HCT116 (cell line): Measurements from ENCODE around the gene ERBB4. TPM values are rescaled to one million over a fixed set of nuclear protein-coding genes. Genes with fewer than 3 reads are reported as not detected.

Source experiments
- ATAC-seq: fragments of 200-7000 bp; cut with Tn5 transposase; 2 replicates; pipeline ENCODE4 v1.9.1; 2020; ENCODE audit warnings: mild to moderate bottlenecking, moderate library complexity
- BruUV-seq: library from RNA; stranded (reverse); fragments of 400-500 nt; replicated peaks from 2 replicates; lab custom pipeline; 2021; lab: Mats Ljungman, UMichigan
- CTCF ChIA-PET: fragments of 300-600 bp; sonication (Branson Sonifier 250); formaldehyde crosslinking; loops from one replicate; lab custom pipeline; 2021; ENCODE audit warnings: antibody characterized with exemption; lab: Charles Lee
- POLR2A ChIA-PET: fragments of 300-600, 350-600 bp; sonication (Branson Sonifier 250); formaldehyde crosslinking; loops from one replicate; lab custom pipeline; 2021; ENCODE audit warnings: antibody characterized with exemption; lab: Charles Lee
- RAD21 ChIA-PET, 2 experiments: fragments of 300-600 bp; sonication (Branson Sonifier 250); formaldehyde crosslinking; loops; one replicate each; lab custom pipeline; 2023; ENCODE audit warnings: low total read pairs in 2 of 2; ENCODE audit not compliant: uncharacterized antibody in 2 of 2, unreplicated experiment in 2 of 2, low non-redundant PET in 1 of 2; lab: Charles Lee
- DNase-seq: peaks from one replicate; pipeline ENCODE4 v3.0.0-alpha.2; 2010; ENCODE audit warnings: low read depth, low spot score
- H2AFZ ChIP-seq: fragments of 200-600 bp; shearing (Covaris generic), sonication (generic); 2 replicates; pipeline ENCODE4 v1.6.1; 2017; ENCODE audit warnings: low read depth, mixed run types, mixed read lengths, antibody characterized with exemption, low read length; ENCODE audit not compliant: poor library complexity, severe bottlenecking
- H3K27ac ChIP-seq: 2 replicates; pipeline ENCODE4 v1.5.1; 2012; ENCODE audit warnings: low read depth, low read length
- H3K27me3 ChIP-seq: fragments of 200-600 bp; sonication (generic); 2 replicates; pipeline ENCODE4 v1.6.1; 2016; ENCODE audit warnings: mixed run types, low read length, mixed read lengths; ENCODE audit not compliant: insufficient read depth
- H3K36me3 ChIP-seq, 2 experiments: fragments of 200-500 bp in 1 of 2; fragments of 200-600 bp in 1 of 2; sonication (Bioruptor generic) in 1 of 2; sonication (generic) in 1 of 2; 2 replicates each; pipeline versions ENCODE4 v1.5.1 to v1.6.1; 2014 to 2016; ENCODE audit warnings: low read length in 2 of 2, inconsistent platforms in 1 of 2, mixed read lengths in 1 of 2, mixed run types in 1 of 2; ENCODE audit not compliant: insufficient read depth in 2 of 2, control insufficient read depth in 1 of 2
- H3K4me1 ChIP-seq, 2 experiments: fragments of 200-600 bp in 1 of 2; sonication (generic) in 1 of 2; 2 replicates each; pipeline versions ENCODE4 v1.5.1 to v1.6.1; 2012 to 2017; ENCODE audit warnings: low read length in 2 of 2, inconsistent platforms in 1 of 2, mild to moderate bottlenecking in 1 of 2, mixed read lengths in 1 of 2, mixed run types in 1 of 2, moderate library complexity in 1 of 2; ENCODE audit not compliant: insufficient read depth in 2 of 2, control insufficient read depth in 1 of 2
- H3K4me2 ChIP-seq: fragments of 200-600 bp; sonication (generic); 2 replicates; pipeline ENCODE4 v1.6.1; 2017; ENCODE audit warnings: mixed run types, low read length, mixed read lengths
- H3K4me3 ChIP-seq, 2 experiments: fragments of 200-600 bp in 1 of 2; sonication (generic) in 1 of 2; replicated peaks in 1 of 2; 2 replicates each; pipeline ENCODE4 v1.5.1; 2011 to 2016; ENCODE audit warnings: low read length in 2 of 2, control low read depth in 1 of 2, low read depth in 1 of 2, mild to moderate bottlenecking in 1 of 2, mixed read lengths in 1 of 2, mixed run types in 1 of 2
- H3K79me2 ChIP-seq: fragments of 200-600 bp; sonication (generic); 2 replicates; pipeline ENCODE4 v1.6.1; 2017; ENCODE audit warnings: mild to moderate bottlenecking, mixed run types, low read length, moderate library complexity, mixed read lengths; ENCODE audit not compliant: insufficient read depth
- H3K9ac ChIP-seq: fragments of 200-600 bp; sonication (generic); 2 replicates; pipeline ENCODE4 v1.6.1; 2016; ENCODE audit warnings: low read length, mixed read lengths
- H3K9me2 ChIP-seq: fragments of 200-600 bp; sonication (generic), shearing (Covaris generic); 2 replicates; pipeline ENCODE4 v1.6.1; 2017; ENCODE audit warnings: mixed run types, mild to moderate bottlenecking, moderate library complexity; ENCODE audit not compliant: insufficient read depth
- H3K9me3 ChIP-seq, 2 experiments: fragments of 200-500 bp in 1 of 2; fragments of 200-600 bp in 1 of 2; sonication (Bioruptor generic) in 1 of 2; sonication (generic) in 1 of 2; 2 replicates each; pipeline ENCODE4 v1.6.1; 2014 to 2017; ENCODE audit warnings: low read length in 2 of 2, mixed read lengths in 2 of 2, inconsistent platforms in 1 of 2, low read depth in 1 of 2, mild to moderate bottlenecking in 1 of 2, mixed run types in 1 of 2, moderate library complexity in 1 of 2; ENCODE audit not compliant: control insufficient read depth in 1 of 2, insufficient read depth in 1 of 2
- H4K20me1 ChIP-seq: fragments of 200-600 bp; sonication (generic), shearing (Covaris generic); 2 replicates; pipeline ENCODE4 v1.6.1; 2017; ENCODE audit warnings: mixed run types, mild to moderate bottlenecking, moderate library complexity; ENCODE audit not compliant: insufficient read depth
- CTCF ChIP-seq, 3 experiments: fragments of 200-600 bp in 1 of 3; sonication (generic) in 1 of 3; IDR thresholded peaks in 2 of 3; conservative IDR thresholded peaks in 1 of 3; 2 replicates each; pipeline ENCODE4 v1.5.1; 2012 to 2017; ENCODE audit warnings: low read depth in 2 of 3, low read length in 2 of 3, antibody characterized with exemption in 1 of 3, borderline replicate concordance in 1 of 3, control low read depth in 1 of 3, mild to moderate bottlenecking in 1 of 3, mixed read lengths in 1 of 3, mixed run types in 1 of 3, moderate library complexity in 1 of 3; ENCODE audit not compliant: insufficient read depth in 1 of 3
- RAD21 ChIP-seq: IDR thresholded peaks from 2 replicates; pipeline ENCODE4 v1.6.1; 2012; ENCODE audit warnings: low read depth, mild to moderate bottlenecking
- SP1 ChIP-seq: IDR thresholded peaks from 2 replicates; pipeline ENCODE4 v1.6.1; 2012; ENCODE audit warnings: low read depth
- TCF7L2 ChIP-seq: IDR thresholded peaks from 2 replicates; pipeline ENCODE4 v1.7.0; 2011; ENCODE audit warnings: borderline replicate concordance, inconsistent platforms; ENCODE audit not compliant: insufficient read depth, insufficient read length; ENCODE audit errors: extremely low read depth
- intact Hi-C: fragments of 100-400 bp; cut with micrococcal nuclease; formaldehyde crosslinking; loops from 2 replicates; pipeline ENCODE4 v1.10.0; 2022
- total RNA-seq: library from RNA; stranded (reverse); gene quantifications from one replicate; pipeline ENCODE4 v1.2.1, GENCODE V29; 2021; ENCODE audit not compliant: unreplicated experiment
- TF ChIP-seq, protein P1 (sequence below): IDR thresholded peaks from 2 replicates; pipeline ENCODE4 v1.6.1; 2012
- TF ChIP-seq, protein P2 (sequence below): IDR thresholded peaks from 2 replicates; pipeline ENCODE4 v1.6.1; 2011; ENCODE audit warnings: mild to moderate bottlenecking, low read length, moderate library complexity; ENCODE audit not compliant: insufficient replicate concordance; ENCODE audit errors: extremely low read depth

ERBB4 gene
- total RNA-seq, 1 experiment from 2014 or later, result 0.10 TPM

DNA sequence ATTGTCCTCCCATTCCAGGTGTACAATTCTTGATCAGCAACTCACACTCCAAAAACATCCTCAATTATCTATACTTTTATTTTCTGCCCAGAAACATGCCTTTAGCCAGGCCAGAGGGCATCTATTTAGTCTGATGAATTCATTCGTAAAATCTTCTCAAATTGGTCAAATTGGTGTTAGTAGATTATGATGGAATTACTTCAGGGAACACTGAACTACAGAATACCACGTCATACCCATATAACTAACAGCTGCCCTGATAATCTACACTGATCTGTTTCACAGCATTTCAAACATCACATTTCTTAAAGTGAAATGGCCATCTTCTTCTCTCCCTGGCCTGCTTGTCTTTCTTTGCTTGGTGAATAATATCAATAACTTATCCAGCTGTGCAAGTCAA lies 1140.8 kb downstream of the ERBB4 start:
- POLR2A ChIA-PET, result no interaction called here
- Histone ChIP-seq H3K36me3 (no peaks in the 10 kb centered on the region), H3K9me2 (no peaks in the 10 kb centered on the region), H3K9ac (no peak overlapping the region), H3K9me3 (no peaks in the 10 kb centered on the region), H3K4me2 (no peak overlapping the region), H4K20me1 (no peaks in the 10 kb centered on the region), H3K27me3 (no peaks in the 10 kb centered on the region), H2AFZ (no peak overlapping the region), H3K27ac (no peak overlapping the region), H3K79me2 (no peaks in the 10 kb centered on the region), H3K4me3 (no peak overlapping the region), H3K4me1 (no peaks in the 10 kb centered on the region)
- RAD21 ChIA-PET, result no interaction called here
- CTCF ChIA-PET, result no interaction called here
- ATAC-seq (no peak), DNase-seq (no peak)
- TF ChIP-seq TCF7L2, result no peak
- no peak for TF ChIP-seq RAD21
- TF ChIP-seq, protein P1, sequence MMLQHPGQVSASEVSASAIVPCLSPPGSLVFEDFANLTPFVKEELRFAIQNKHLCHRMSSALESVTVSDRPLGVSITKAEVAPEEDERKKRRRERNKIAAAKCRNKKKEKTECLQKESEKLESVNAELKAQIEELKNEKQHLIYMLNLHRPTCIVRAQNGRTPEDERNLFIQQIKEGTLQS, result no peak
- TF ChIP-seq, protein P2, sequence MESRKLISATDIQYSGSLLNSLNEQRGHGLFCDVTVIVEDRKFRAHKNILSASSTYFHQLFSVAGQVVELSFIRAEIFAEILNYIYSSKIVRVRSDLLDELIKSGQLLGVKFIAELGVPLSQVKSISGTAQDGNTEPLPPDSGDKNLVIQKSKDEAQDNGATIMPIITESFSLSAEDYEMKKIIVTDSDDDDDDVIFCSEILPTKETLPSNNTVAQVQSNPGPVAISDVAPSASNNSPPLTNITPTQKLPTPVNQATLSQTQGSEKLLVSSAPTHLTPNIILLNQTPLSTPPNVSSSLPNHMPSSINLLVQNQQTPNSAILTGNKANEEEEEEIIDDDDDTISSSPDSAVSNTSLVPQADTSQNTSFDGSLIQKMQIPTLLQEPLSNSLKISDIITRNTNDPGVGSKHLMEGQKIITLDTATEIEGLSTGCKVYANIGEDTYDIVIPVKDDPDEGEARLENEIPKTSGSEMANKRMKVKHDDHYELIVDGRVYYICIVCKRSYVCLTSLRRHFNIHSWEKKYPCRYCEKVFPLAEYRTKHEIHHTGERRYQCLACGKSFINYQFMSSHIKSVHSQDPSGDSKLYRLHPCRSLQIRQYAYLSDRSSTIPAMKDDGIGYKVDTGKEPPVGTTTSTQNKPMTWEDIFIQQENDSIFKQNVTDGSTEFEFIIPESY, result no peak
- TF ChIP-seq SP1, result no peak
- no peak for TF ChIP-seq CTCF (IDR thresholded peaks at IDR 0.05 in 2 of 3, conservative IDR thresholded peaks at IDR 0.05 in 1 of 3; ENCODE audit: borderline replicate concordance in 1 of 3, insufficient read depth in 1 of 3, low read depth in 2 of 3, low read length in 2 of 3)
- no TSS peak for BruUV-seq
- intact Hi-C loops, result no loop called here
